NCI-H2196 (cell line): ENCODE measurements around the gene NAA25.
"Not testable (repeated sequence)": the region's sequence is repeated elsewhere in the genome, so short reads cannot be mapped to it uniquely, and the experiment has no call there.

Experiments
- DNase-seq: peaks from one replicate; lab custom pipeline; 2025; ENCODE audit not compliant: unreplicated experiment; lab: John Stamatoyannopoulos, UW

Gene NAA25

DNA sequence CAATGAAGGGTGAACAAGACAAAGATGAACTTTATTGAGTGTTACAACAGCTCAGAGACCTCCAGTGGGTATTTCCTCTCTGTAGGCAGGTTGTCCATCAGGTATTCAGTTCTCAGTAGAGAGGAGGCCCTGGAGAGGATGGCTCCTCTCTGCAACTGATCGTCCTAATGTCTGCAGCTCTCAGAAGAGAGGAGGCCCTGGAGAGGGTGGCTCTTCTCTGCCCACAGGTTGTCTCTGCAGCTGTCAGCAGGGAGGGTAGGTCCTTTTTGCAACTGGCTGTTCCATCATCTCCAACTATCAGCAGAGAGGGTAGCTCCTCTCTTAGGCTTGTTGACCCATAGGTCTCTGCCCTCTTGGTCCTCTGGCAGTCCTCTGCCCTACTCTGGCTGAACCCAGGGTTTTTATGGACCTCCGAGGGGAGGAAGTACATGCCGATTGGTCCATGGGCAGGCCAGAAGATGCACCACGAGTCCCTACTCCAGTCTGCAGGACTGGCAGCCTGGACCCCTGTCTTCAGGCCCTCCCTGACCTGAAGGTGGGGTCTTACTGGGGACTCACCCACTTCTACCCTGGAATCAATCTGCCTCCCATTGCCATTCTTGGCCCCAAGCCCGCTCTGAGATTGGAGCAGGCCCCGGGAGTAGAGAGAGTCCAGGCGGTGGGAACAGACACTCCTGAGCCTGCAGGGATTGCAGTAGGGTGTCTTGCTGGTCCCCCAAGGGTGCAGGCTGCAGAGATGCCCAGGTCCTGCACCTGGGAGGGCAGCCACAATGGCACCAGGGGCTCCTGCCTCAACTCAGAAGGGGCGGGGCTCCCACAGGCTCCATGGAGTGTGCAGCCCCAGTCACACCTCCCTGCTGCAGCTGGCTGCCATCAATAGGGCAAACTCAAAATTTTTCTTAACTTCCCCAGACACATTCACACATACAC lies 97.9 kb downstream of the NAA25 start:
- no peak for DNase-seq

DNA sequence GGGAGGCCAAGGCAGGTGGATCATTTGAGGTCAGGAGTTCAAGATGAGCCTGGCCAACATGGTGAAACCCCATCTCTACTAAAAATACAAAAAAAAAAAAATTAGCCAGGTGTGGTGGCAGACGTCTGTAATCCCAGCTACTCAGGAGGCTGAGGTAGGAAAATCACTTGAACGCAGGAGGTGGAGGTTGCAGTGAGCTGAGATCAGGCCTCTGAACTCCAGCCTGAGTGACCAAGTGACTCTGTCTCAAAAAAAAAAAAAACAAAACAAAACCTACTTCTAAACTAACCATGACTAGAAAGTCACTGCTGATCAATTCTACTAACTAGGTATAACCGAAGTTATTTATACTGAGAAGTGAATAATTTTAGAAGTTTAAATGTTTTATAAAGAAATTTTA lies 99.0 kb downstream of the NAA25 start:
- not testable (repeated sequence) for DNase-seq

DNA sequence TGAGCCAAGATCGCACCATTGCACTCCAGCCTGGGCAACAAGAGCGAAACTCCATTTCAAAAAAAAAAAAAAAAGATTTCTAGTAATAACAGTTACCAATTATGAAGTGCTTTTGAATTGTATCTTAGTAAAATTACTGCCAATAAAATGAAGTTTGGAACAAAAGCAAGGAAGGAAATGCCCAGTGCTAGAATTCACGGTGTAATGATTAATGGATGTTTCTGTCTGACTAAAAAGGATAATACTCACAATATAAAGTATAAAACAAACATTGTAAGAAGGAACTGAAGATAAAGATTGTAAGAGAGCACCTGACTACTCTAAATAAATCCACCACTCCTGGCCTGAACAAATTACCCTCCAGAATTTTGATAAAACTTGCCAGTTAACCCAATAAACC lies 99.7 kb downstream of the NAA25 start:
- no peak for DNase-seq

DNA sequence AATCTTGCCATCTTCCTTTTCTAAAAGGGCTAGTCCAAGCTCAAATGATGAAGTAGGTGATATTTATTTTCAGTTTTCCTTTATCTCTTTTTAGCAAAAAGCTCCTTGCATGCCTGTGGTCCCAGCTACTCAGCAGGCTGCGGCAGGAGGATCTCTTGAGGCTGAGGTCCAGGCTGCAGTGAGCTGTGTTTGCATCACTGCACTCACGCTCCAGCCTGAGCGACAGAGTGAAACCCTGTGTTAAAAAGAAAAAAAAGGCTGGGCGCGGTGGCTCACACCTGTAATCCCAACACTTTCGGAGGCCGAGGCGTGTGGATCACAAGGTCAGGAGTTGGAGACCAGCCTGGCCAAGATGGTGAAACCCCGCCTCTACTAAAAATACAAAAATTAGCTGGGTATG lies 100.6 kb downstream of the NAA25 start:
- DNase-seq, result no peak

DNA sequence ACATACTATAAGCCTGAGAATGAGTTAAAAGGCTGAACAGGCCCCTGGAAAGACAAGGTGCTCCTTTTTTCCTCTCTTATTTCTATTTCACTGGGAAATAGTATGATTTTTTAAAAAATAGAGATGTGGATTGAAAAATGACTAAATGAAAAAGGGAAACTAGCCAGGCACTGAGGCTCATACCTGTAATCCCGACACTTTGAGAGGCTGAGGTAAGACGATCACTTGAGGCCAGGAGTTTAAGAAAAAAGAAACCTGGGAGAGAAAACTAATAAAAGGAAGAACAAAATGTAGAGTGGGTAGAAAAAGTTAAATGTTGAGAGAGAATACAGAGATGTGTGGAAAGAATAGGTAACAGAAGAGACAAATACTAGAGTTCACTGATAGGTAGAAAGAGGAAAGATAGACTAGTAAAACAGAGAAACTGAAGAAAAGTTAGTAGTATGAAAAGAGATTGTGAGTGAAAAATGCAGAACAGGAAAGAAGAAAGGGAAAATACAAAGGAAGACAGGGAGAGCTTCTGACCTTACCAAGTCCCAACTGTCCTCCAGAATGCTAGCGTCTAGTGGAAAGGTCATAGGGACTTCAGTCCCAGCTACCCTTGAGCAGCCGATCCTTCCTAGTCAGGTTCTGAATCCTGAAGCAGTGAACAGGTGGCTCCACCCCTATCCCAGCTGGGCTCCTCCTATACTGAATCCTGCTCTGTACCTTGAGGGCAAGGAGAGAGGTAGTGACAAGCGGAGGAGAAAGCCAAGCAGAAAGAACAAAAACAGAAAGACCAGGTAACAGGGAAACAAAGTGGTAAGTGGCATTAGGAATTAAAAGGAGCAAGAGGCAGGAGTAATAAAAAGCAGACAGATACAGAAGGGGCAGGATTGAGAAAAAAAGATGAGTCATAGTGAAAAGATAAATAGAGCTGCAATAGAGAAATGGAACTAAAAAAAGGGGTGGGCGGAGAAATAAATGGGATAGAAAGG lies 102.9 kb downstream of the NAA25 start:
- peak; percentile 61 for DNase-seq

DNA sequence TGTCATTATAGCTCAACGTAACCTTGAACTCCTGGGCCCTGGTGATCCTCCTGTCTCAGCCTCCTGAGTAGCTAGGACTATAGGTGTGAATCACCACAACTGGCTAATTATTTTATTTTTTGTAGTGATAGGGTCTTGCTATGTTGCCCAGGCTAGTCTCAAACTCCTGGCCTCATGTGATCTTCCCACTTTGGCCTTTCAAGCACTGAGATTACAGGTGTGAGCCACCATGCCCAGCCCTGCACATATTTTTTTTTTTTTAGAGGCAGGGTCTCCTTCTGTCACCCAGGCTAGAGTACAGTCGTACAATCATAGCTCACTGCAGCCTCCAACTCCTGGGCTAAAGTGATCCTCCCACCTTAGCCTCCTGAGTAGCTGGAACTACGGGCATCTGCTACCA lies 104.5 kb downstream of the NAA25 start:
- DNase-seq, result no peak

DNA sequence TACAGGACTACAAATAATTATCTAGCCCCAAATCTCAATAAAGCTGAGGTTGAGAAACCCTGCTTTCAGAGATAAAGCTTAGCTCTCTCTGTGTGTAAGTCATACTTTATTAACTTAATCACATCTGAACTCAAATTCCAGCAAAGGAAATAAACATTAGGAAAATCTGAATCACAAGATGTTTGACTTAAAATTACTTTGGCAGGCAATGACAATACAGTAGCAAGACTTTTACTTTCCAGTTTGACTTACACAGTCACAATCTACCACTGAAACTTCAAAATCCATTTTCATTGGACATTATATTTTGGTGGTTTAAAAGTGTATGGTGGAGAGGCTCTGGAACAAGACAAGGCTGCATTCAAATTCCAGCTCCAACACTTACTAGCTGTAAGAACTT lies 107.0 kb downstream of the NAA25 start:
- DNase-seq, result no peak

DNA sequence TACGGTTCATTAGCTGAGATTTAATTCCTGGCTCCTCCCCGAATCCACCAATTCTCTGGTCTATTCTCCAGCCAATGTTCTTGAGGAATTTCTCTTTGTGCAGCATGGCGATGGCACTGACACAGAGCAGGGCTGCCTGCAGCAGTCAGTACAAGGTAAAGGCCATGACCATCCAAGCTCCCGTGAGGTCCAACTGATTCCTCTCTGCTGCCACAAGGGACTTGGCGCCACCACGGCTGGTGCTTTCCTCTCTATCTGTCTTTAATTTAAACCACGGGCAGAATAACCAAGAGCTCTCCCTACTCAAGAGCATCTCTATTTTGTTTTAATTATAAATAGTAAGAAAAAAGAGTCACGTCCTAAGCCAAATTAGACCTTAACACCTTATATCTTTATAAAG lies 107.8 kb downstream of the NAA25 start:
- no peak for DNase-seq

DNA sequence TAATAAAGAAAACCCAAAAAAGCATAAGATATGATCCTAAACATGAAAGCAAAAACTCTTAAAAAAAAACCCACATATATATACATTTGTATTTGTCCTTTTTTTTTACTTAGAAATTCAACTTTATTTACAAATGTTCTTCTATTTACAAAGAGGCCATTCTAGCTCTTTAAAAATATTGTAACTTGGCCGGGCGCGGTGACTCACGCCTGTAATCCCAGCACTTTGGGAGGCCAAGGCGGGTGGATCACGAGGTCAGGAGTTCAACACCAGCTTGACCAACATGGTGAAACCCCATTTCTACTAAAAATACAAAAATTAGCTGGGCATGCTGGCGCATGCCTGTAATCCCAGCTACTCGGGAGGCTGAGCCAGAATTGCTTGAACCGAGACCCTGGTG lies 109.5 kb downstream of the NAA25 start:
- not testable (repeated sequence) for DNase-seq

DNA sequence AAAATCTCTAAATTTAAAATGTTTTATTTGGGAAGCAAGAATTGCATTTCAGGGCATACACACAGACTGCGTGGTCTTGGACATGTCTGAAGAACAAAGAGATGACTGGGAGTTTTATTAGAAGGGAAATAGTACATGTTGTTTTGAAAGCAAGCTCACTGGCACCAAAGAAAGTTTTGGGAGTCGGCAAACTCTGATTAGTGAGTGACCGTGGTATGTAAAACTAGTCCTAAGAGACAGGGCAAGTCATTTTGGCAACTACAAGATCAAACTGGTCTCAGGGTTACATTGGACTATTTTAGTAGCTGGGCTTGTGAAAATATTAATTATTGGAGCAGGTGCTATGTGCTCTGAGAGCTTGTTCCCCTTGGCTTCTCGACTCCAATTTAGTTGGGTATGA lies 110.6 kb downstream of the NAA25 start:
- no peak for DNase-seq

DNA sequence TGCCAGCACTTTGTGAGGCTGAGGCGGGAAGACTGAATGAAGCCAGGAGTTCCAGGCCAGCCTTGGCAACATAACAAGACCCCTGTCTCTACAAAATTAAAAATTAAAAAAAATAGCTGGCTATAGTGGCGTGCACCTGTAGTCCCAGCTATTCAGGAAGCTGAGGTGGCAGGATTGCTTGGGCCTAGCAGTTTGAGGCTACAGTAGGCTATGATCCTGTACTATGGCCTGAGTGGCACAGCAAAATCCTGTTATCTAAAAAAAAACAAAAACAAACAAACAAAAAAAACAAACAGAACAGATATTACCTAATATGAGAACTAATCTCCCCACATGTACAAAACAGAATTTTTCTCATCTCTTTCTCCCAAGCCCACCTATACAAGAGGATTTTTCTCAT lies 111.3 kb downstream of the NAA25 start:
- no peak for DNase-seq

DNA sequence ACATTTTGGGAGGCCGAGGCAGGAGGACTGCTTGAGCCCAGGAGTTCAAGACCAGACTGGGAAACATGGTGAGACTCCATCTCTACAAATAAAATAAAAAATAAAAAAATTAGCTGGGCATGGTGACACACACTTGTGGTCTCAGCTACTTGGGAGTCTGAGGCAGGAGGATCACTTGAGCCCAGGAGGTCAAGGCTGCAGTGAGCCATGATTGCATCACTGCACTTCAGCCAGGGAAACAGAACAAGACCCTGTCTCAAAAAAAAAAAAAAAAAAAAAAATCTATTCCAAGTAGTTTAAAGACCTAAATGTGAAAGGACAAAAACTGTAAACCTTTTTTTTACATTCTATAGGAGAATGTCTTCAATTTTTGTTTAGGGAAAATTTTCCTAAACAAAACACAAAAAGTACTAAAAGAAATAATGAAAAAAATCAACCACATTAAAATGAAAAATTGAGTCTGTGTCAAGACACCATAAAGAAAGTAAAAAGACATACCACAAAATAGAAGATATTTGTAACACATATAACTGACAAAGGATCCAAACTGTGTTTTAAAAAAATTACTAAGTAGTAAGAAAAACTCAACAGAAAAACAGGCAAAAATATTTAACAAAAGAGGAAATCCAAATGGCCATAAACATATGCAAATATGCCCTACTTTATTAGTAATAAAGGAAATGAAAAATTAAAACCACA lies 112.7 kb downstream of the NAA25 start:
- no peak for DNase-seq

DNA sequence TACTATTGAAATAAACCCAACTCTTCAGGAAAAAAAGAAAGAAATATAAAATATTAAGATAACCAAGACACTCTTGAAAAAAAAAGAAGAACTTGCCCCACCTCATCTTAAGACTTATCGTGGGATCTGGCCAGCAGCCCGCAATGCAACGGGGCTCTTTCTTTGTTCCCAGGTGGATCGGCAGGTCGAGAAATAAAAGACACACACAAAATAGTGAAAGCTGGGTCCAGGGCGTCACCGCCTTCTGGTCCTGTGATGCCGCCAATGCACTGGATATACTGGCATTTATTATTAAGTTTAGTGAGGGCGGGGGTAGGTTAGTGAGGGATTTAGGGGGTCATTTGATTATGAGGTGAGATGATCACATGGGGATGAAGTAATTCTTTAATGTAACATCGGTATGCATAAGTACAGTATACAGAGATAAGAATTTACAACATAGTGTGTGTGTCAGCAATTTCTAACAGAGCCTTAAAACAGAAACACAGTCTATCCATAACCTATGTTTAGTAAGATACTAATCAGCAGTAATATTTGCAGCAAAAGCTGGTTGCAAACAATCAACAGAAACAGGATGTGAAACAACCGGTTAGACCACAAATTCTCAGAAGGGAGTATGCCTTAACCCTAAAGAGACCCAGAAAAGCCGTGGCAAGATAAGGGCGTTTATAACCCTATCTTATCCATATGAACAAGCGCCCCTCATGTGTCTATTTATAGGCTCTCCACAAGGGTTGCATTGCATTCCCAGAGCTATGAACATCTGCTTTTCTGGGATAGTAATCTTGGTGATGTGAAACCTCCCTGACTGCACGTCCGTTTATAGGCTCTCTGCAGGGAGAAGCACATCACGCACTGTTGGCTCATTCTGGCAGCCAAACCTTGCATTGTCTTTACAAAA lies 114.1 kb downstream of the NAA25 start:
- not testable (repeated sequence) for DNase-seq

DNA sequence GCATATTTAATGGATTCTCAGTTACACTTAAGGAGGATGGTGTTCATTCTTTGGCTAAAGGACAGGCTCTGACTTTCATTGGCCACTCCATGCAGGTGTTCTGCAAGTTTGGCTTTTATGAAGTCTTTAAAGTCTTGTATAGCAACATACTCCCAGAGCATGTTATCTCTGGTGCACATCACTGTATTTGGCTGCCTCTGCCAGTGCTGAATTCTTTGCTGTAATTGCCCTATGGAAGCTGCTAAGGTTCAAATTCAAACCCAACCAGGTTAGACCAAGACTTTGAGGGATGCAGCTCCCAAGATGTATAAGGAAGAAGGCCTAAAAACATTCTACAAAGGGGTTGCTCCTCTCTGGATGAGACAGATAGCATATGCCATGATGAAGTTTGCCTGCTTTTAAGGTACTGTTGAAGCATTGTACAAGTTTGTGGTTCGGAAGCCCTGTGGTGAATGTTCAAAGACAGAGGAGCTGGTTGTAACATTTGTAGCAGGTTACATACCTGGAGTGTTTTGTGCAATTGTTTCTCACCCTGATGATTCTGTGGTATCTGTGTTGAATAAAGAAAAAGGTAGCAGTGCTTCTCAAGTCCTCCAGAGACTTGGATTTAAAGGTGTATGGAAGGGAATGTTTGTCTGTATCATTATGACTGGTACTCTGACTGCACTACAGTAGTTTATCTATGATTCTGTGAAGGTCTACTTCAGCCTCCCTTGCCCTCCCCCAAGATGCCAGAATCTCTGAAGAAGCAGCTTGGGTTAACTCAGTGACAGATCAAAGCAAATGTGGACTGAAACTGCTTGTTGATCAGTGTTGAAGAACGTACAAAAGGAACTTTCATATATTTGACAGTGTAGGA lies 115.1 kb downstream of the NAA25 start:
- no peak for DNase-seq

DNA sequence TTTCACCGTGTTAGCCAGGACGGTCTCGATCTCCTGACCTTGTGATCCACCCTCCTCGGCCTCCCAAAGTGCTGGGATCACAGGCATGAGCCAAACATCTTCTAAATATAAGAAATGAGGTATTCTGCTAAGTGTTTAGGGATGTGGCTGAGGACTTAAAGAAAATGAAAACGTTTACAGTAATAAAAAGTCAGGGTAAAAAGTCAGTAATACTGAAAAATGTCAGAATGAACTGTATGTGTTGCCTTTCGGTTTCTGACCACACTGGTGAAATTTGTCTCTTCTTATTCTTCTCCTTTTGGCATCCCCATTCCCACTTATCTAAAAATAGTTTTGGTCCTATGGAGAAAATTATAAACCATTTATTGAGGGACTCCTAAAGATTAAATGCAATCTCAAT lies 116.1 kb downstream of the NAA25 start:
- no peak for DNase-seq

DNA sequence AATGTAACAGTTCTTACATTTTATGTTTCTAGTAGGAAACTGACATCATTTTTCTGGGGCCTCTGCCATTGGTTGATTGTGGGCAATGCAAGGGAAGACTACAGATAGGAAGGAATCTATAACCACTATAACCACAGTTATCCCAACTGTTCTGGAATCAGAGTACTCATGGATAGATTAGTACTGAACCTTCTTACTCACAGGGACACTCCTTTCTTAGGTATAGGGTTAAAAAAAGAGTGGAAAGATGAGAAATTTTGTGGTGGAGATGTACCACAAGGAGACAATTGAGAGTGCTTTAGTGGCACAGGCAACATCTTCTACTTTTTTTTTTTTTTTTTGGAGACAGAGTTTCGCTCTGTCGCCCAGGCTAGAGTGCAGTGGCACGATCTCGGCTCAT lies 116.6 kb downstream of the NAA25 start:
- DNase-seq, result no peak

DNA sequence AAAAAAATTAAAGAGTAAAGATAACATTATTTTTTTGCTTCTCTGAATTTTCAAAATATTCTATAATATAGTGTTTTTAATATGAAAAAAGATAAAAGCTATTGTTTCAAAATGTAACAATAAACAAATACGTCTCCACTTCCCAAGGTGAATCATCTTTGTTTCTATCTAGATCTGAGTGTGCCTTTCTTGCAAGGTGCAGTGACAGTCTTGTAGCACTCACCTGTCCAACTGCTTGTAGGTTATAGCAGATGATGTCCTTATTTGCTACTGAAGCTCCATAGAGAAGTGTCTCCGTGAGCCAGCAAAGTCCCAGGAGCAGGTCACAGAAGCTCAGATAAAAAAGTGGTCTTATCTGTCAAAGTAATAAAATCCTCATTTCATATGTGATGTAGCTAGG lies 117.0 kb downstream of the NAA25 start:
- no peak for DNase-seq

DNA sequence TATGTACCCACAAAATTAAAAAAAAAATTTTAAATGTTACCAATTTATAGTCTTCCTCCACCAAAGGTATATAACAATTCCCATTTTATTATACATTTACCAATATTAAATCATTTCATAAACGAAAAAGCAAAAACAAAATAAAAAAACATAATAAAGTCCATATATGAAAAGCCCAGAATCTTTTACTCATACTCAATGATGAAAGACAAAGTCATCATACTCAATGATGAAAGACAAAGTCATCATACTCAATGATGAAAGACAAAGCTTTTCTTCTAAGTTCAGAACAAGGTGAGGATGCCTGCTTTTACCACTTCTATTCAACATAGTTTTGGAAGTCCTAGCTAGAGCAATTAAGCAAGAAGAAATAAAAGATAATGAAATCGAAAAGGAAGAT lies 123.8 kb downstream of the NAA25 start:
- DNase-seq, result no peak

DNA sequence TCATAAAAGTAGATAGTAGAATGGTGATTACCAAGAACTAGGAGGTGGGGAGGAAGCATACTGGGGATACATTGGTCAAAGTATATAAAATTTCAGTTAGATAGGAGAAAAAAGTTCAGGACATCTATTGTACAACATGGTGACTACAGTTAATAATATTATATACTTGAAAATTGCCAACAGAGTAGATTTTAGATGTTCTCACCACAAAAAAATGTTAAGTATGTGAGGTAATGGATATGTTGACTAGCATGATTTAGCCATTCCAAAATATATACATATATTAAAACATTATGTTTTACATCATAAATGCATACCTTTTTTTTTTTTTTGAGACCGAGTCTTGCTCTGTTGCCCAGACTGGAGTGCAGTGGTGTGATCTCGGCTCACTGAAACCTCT lies 126.6 kb downstream of the NAA25 start:
- no peak for DNase-seq
